Psoas muscle (tissue), 8 donors: Measurements from ENCODE around the gene CCNQ. TPM values are rescaled to one million over a fixed set of nuclear protein-coding genes. Genes with fewer than 3 reads are reported as not detected.
A peak's percentile ranks its signal among the peaks of the same experiment; 100 is the strongest.

ENCODE experiments used
- ATAC-seq, 4 donors: fragments of 200-7000 bp; cut with Tn5 transposase; one replicate each; pipeline ENCODE4 v1.9.1; 2020; ENCODE audit warnings: moderate library complexity in 3 of 4, mild to moderate bottlenecking in 2 of 4
- DNase-seq, 2 donors: peaks; one replicate each; pipeline ENCODE4 v3.0.0-alpha.2; 2020
- H3K27ac ChIP-seq: fragments of 200-600 bp; one replicate; pipeline ENCODE4 v1.8.0; 2022
- H3K27me3 ChIP-seq, 3 donors: fragments of 200-600 bp in 1 of 3; one replicate each; pipeline versions ENCODE4 v1.6.1 to v1.8.0; 2013 to 2022; ENCODE audit warnings: low read length in 2 of 3, mild to moderate bottlenecking in 2 of 3, moderate library complexity in 1 of 3; ENCODE audit not compliant: insufficient read depth in 3 of 3
- H3K36me3 ChIP-seq, 2 donors: fragments of 200-600 bp in 1 of 2; one replicate each; pipeline versions ENCODE4 v1.6.1 to v1.8.0; 2013 to 2022; ENCODE audit warnings: low read depth in 1 of 2, mild to moderate bottlenecking in 1 of 2, moderate library complexity in 1 of 2; ENCODE audit not compliant: insufficient read depth in 1 of 2
- H3K4me1 ChIP-seq: fragments of 200-600 bp; one replicate; pipeline ENCODE4 v1.8.0; 2022
- H3K4me3 ChIP-seq: fragments of 200-600 bp; one replicate; pipeline ENCODE4 v1.8.0; 2022; ENCODE audit warnings: mild to moderate bottlenecking
- H3K9me3 ChIP-seq: fragments of 200-600 bp; one replicate; pipeline ENCODE4 v1.8.0; 2022
- WGBS, 3 donors: extraction: QIAGEN DNeasy Blood & Tissue Kit; methylation state at CpG; one replicate each; pipeline versions ENCODE4 v1.1.6 to v1.1.7; 2013; 5-methylcytosine and 5-hydroxymethylcytosine counted together
- intact Hi-C, 2 donors: fragments of 100-400 bp; cut with DNase I; formaldehyde crosslinking; loops; one replicate each; pipeline versions ENCODE4 v1.11.0 to v1.14.2; 2022
- polyA plus RNA-seq, 3 donors: library from polyadenylated mRNA; stranded (reverse); fragments of 200-250 nt; gene quantifications; one replicate each; pipeline ENCODE4 v1.2.3, GENCODE V29; 2013
- total RNA-seq, 4 donors: library from RNA; stranded (reverse); fragmentation: NEBNext Ultra II Directional in 2 of 4; extraction: Animal tissue kit (Norgen Biotek cat#: 25700) in 2 of 4; gene quantifications; one replicate each; pipeline versions ENCODE4 v1.2.1 to v1.2.4, GENCODE V29; 2021 to 2023
- TF ChIP-seq, protein P1 (sequence below): fragments of 200-600 bp; IDR thresholded peaks from one replicate; pipeline ENCODE4 v1.8.0; 2022; ENCODE audit warnings: antibody characterized with exemption
- donor health status: healthy with polysubstance abuse.
- donor health status: DM: no; HTN: no; CAD: no; lungs with moderate emphysema.
- donor health status: Bipolar disorder and iron deficiency.
- donor health status: healthy.
- donor health status: DM: yes; HTN: yes; CAD: no.
- donor health status: DM: no; HTN: no; CAD: no.
- donor health status: DM: no; HTN: no; CAD: no.
- donor health status: DM: yes; HTN: yes; CAD: no.

CCNQ gene
- total and polyA plus RNA-seq, 7 donors = 17.0 to 53.5 (median 34.3) TPM

DNA sequence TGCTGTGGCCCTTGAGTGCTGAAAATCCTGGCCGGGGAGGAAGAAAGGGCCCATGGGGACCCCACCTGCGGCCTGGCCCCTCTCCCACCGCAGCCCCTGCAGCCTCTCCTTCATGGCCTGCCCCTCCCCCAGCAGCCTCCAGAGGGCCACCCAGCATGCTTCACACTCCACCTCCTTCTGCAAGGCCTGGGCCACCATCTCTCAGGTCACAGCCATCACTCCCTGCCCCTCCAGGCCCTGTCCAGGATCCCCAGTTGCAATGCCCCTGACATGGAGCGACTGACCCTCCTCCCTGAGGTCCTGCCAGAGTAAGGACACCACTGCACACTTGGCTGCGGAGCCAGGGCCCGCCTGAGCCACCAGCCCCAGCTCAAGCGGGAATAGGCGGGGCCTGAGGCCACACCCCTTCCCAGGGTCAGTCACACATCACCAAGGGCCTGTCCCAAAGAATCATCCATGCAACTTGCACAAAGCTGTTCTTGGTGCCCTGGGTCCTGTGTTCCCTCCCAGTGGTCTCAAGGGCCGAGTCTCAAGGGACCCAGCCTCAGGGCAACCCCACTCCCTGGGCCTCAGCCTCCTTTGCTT, 32.9 kb downstream of the CCNQ start:
- TF ChIP-seq, protein P1, sequence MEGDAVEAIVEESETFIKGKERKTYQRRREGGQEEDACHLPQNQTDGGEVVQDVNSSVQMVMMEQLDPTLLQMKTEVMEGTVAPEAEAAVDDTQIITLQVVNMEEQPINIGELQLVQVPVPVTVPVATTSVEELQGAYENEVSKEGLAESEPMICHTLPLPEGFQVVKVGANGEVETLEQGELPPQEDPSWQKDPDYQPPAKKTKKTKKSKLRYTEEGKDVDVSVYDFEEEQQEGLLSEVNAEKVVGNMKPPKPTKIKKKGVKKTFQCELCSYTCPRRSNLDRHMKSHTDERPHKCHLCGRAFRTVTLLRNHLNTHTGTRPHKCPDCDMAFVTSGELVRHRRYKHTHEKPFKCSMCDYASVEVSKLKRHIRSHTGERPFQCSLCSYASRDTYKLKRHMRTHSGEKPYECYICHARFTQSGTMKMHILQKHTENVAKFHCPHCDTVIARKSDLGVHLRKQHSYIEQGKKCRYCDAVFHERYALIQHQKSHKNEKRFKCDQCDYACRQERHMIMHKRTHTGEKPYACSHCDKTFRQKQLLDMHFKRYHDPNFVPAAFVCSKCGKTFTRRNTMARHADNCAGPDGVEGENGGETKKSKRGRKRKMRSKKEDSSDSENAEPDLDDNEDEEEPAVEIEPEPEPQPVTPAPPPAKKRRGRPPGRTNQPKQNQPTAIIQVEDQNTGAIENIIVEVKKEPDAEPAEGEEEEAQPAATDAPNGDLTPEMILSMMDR = no peak
- Histone ChIP-seq H3K27ac (no peak overlapping the region), H3K4me1 (no peaks in the 10 kb centered on the region), H3K27me3 (peaks cover 0 to 13% (median 0%) of the 10 kb centered on the region in 3 donors), H3K4me3 (no peak overlapping the region), H3K9me3 (no peaks in the 10 kb centered on the region), H3K36me3 (no peaks in the 10 kb centered on the region)
- DNase-seq (no peak), ATAC-seq (no peak)
- intact Hi-C loops = no loop called here
- WGBS, 3 donors = 74 to 91% (median 88%) methylated on average over 5 to 9 of the region's 9 CpGs

GRCh38 chrX:153564047-153564606, 34.8 kb downstream of the CCNQ start:
- DNase-seq = peak; percentile 49 to 82
- Histone ChIP-seq H3K36me3 (no peaks in the 10 kb centered on the region), H3K27me3 (peaks cover 0 to 14% (median 1%) of the 10 kb centered on the region in 3 donors), H3K4me3 (no peak overlapping the region), H3K9me3 (no peaks in the 10 kb centered on the region), H3K4me1 (no peaks in the 10 kb centered on the region), H3K27ac (no peak overlapping the region)
- intact Hi-C loops = no loop called here
- ATAC-seq = peak in 3 of 4 donors; percentile 40 to 74 (median 64)
- 52 to 65% (median 64%) methylated on average over 12 to 14 of the region's 14 CpGs for WGBS, 3 donors
- TF ChIP-seq, protein P1 = no peak

DNA sequence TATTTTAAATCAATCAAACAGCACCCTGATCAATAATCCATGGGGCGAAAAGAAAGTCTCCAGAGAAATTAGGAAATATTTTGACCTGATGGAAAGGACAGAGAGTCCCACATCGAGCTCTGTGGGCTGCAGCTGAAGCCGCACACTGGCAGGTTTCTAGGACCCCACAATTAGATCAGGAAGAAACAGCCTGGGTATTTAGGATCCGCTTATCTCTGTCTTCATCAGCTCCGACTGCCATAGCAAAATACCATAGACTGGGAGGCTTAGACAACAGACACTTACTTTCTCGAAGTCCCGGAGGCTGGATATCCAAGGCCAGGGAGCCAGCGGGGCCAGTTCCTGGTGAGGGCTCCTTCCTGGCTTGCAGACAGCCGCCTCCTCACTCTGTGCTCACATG, 36.4 kb downstream of the CCNQ start:
- intact Hi-C loops = no loop called here
- DNase-seq = no peak
- TF ChIP-seq, protein P1 = no peak
- no peak for ATAC-seq
- WGBS, 3 donors = 91 to 97% (median 93%) methylated on average over 7 to 9 of the region's 9 CpGs
- no peaks in the 10 kb centered on the region for H3K36me3 ChIP-seq
- H3K4me3 ChIP-seq = no peak overlapping the region
- no peaks in the 10 kb centered on the region for H3K4me1 ChIP-seq
- no peak overlapping the region for H3K27ac ChIP-seq
- no peaks in the 10 kb centered on the region for H3K9me3 ChIP-seq
- H3K27me3 ChIP-seq = peaks cover 0 to 14% (median 1%) of the 10 kb centered on the region in 3 donors

DNA sequence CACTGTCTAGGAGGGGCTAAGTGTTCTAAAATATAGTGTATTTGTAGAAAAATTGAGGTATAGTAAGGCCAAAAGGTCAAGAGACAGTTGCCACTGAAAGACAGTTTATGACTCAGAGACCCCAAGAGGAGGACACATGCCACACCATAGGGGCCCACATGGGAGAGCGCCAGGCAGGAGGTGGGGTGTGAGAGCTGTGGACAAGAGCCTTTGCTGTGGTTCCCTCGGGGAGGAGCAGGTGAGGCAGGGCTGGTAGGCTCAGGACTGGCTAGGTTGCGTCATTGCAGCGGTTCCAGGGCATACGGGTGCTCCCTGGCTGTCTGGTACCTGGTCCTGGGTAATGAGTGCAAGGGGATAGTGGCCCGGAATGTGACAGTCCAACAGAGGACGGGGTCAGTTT, 37.6 kb downstream of the CCNQ start:
- ATAC-seq = no peak
- TF ChIP-seq, protein P1 = no peak
- no peaks in the 10 kb centered on the region for H3K9me3 ChIP-seq
- H3K4me1 ChIP-seq = no peaks in the 10 kb centered on the region
- H3K27ac ChIP-seq = no peak overlapping the region
- intact Hi-C loops = no loop called here
- DNase-seq = no peak
- 82 to 98% (median 90%) methylated on average over 7 of the region's 7 CpGs for WGBS, 3 donors
- H3K4me3 ChIP-seq = no peak overlapping the region
- peaks cover 0 to 18% (median 1%) of the 10 kb centered on the region in 3 donors for H3K27me3 ChIP-seq
- no peaks in the 10 kb centered on the region for H3K36me3 ChIP-seq
